Neuronal stem cell (in vitro differentiated cells): ENCODE measurements around the gene USP11. TPM values are rescaled to one million over a fixed set of nuclear protein-coding genes. Genes with fewer than 3 reads are reported as not detected.

Source experiments
- DNase-seq: peaks from one replicate; pipeline ENCODE4 v3.0.0-alpha.2; 2013; ENCODE audit warnings: low spot score
- H2AFZ ChIP-seq: one replicate; pipeline ENCODE4 v1.6.1; 2013; ENCODE audit warnings: mild to moderate bottlenecking, low read length, inconsistent platforms
- H2AK5ac ChIP-seq: 2 replicates; pipeline ENCODE4 v1.6.1; 2013; ENCODE audit warnings: low read depth, mild to moderate bottlenecking, inconsistent platforms, low read length, moderate library complexity, mixed read lengths
- H2BK120ac ChIP-seq: 2 replicates; pipeline ENCODE4 v1.6.1; 2013; ENCODE audit warnings: low read depth, mild to moderate bottlenecking, inconsistent platforms, low read length, moderate library complexity, mixed read lengths
- H2BK12ac ChIP-seq: one replicate; pipeline ENCODE4 v1.6.1; 2013; ENCODE audit warnings: low read length, inconsistent platforms
- H2BK15ac ChIP-seq: 2 replicates; pipeline ENCODE4 v1.6.1; 2013; ENCODE audit warnings: mild to moderate bottlenecking, low read length, inconsistent platforms, mixed read lengths
- H2BK5ac ChIP-seq: one replicate; pipeline ENCODE4 v1.6.1; 2013; ENCODE audit warnings: inconsistent platforms, mild to moderate bottlenecking, low read length, moderate library complexity
- H3K14ac ChIP-seq: one replicate; pipeline ENCODE4 v1.6.1; 2013; ENCODE audit warnings: low read length, inconsistent platforms
- H3K18ac ChIP-seq: 2 replicates; pipeline ENCODE4 v1.6.1; 2013; ENCODE audit warnings: low read length, inconsistent platforms
- H3K23ac ChIP-seq: 2 replicates; pipeline ENCODE4 v1.6.1; 2013; ENCODE audit warnings: low read depth, mild to moderate bottlenecking, mixed read lengths, low read length, inconsistent platforms; ENCODE audit not compliant: poor library complexity
- H3K27ac ChIP-seq: replicated peaks from 3 replicates; pipeline ENCODE4 v1.5.1; 2013; ENCODE audit warnings: low read length, inconsistent platforms
- H3K27me3 ChIP-seq, 3 experiments: 2 replicates each; pipeline ENCODE4 v1.6.1; 2013; ENCODE audit warnings: low read length in 3 of 3, mild to moderate bottlenecking in 2 of 3, inconsistent platforms in 1 of 3, low read depth in 1 of 3, mixed read lengths in 1 of 3, moderate library complexity in 1 of 3; ENCODE audit not compliant: control insufficient read depth in 3 of 3, insufficient read depth in 3 of 3
- H3K36me3 ChIP-seq, 2 donors: replicated peaks in 1 of 2; 2 replicates each; pipeline ENCODE4 v1.6.1; 2013; ENCODE audit warnings: low read length in 2 of 2; ENCODE audit not compliant: control insufficient read depth in 2 of 2, insufficient read depth in 2 of 2
- H3K4ac ChIP-seq: 2 replicates; pipeline ENCODE4 v1.6.1; 2013; ENCODE audit warnings: inconsistent platforms, mild to moderate bottlenecking, low read length, moderate library complexity
- H3K4me1 ChIP-seq, 2 donors: 1 replicate in 1 of 2; 2 replicates in 1 of 2; pipeline ENCODE4 v1.6.1; 2013; ENCODE audit warnings: low read length in 2 of 2, low read depth in 1 of 2; ENCODE audit not compliant: control insufficient read depth in 2 of 2, insufficient read depth in 1 of 2
- H3K4me2 ChIP-seq: one replicate; pipeline ENCODE4 v1.6.1; 2013; ENCODE audit warnings: mild to moderate bottlenecking, low read length, inconsistent platforms; ENCODE audit not compliant: insufficient read depth, poor library complexity, severe bottlenecking
- H3K4me3 ChIP-seq, 2 donors: 2 replicates each; pipeline ENCODE4 v1.5.1; 2013; ENCODE audit warnings: low read length in 2 of 2, mild to moderate bottlenecking in 2 of 2, inconsistent platforms in 1 of 2, moderate library complexity in 1 of 2
- H3K79me1 ChIP-seq: one replicate; pipeline ENCODE4 v1.6.1; 2013; ENCODE audit warnings: low read depth, mild to moderate bottlenecking, inconsistent platforms, low read length, moderate library complexity
- H3K9ac ChIP-seq: one replicate; pipeline ENCODE4 v1.6.1; 2013; ENCODE audit warnings: mild to moderate bottlenecking, low read depth, low read length, inconsistent platforms; ENCODE audit not compliant: poor library complexity
- H3K9me3 ChIP-seq, 2 donors: replicated peaks in 1 of 2; 2 replicates each; pipeline versions ENCODE3 to v1.6.1; 2013; ENCODE audit warnings: low read length in 2 of 2, mild to moderate bottlenecking in 2 of 2, inconsistent platforms in 1 of 2, low read depth in 1 of 2, mixed read lengths in 1 of 2, moderate library complexity in 1 of 2; ENCODE audit not compliant: control insufficient read depth in 2 of 2, insufficient read depth in 1 of 2
- H4K8ac ChIP-seq: one replicate; pipeline ENCODE4 v1.6.1; 2013; ENCODE audit warnings: low read depth, mild to moderate bottlenecking, inconsistent platforms, low read length, moderate library complexity
- H4K91ac ChIP-seq: one replicate; pipeline ENCODE4 v1.6.1; 2013; ENCODE audit warnings: low read length, low read depth, mild to moderate bottlenecking, inconsistent platforms; ENCODE audit not compliant: poor library complexity
- WGBS, 2 donors: extraction: QIAGEN DNeasy Blood & Tissue Kit; methylation state at CpG; one replicate each; pipeline ENCODE4 v1.1.7; 2013; ENCODE audit warnings: missing lambda C conversion rate in 2 of 2, mixed read lengths in 1 of 2; ENCODE audit not compliant: insufficient read length in 2 of 2, insufficient replicate concordance in 1 of 2; ENCODE audit errors: extremely low coverage in 2 of 2; 5-methylcytosine and 5-hydroxymethylcytosine counted together
- polyA plus RNA-seq, 2 experiments: library from polyadenylated mRNA; stranded (reverse); fragments of 200-250 nt; gene quantifications; one replicate each; pipeline ENCODE4 v1.2.3, GENCODE V29; 2013

Gene USP11
- 78.8 TPM for polyA plus RNA-seq (2013, experiment 1 of 2)
- polyA plus RNA-seq (2013, experiment 2 of 2) = 73.4 TPM

- peaks cover 0 to 2% (median 0%) of the 10 kb centered on the region in 3 experiments for H3K27me3 ChIP-seq
- H3K23ac ChIP-seq = no peak within 1 kb of the TSS
- no CpG with 5 or more reads among the region's 46 CpGs for WGBS, 2 donors
- peak within 1 kb of the TSS; percentile 75 for H2BK5ac ChIP-seq
- peaks cover 3 to 15% of the 10 kb centered on the region in 2 donors for H3K4me1 ChIP-seq
- H2AK5ac ChIP-seq = no peak within 1 kb of the TSS
- no peaks in the 10 kb centered on the region for H3K9me3 ChIP-seq
- peak within 1 kb of the TSS; percentile 91 to 96 for H3K4me3 ChIP-seq
- H3K9ac ChIP-seq = peak within 1 kb of the TSS; percentile 99
- H3K4me2 ChIP-seq = peak within 1 kb of the TSS; percentile 47
- peaks cover 2% of the 10 kb centered on the region for H3K79me1 ChIP-seq
- no peak within 1 kb of the TSS for H2BK12ac ChIP-seq
- H2AFZ ChIP-seq = peak within 1 kb of the TSS; percentile 85
- no peak for DNase-seq
- H3K14ac ChIP-seq = no peak within 1 kb of the TSS
- peaks cover 4 to 35% of the 10 kb centered on the region in 2 donors for H3K36me3 ChIP-seq
- peak within 1 kb of the TSS; percentile 76 for H3K4ac ChIP-seq
- peak within 1 kb of the TSS; percentile 53 for H4K91ac ChIP-seq
- peak within 1 kb of the TSS; percentile 82 for H4K8ac ChIP-seq
- no peak within 1 kb of the TSS for H2BK120ac ChIP-seq
- H3K18ac ChIP-seq = peak within 1 kb of the TSS; percentile 98
- no peak within 1 kb of the TSS for H2BK15ac ChIP-seq
- peak within 1 kb of the TSS; percentile 97 for H3K27ac ChIP-seq
Observed at GRCh38 chrX:47232803-47233332, at the start of gene USP11. TSS of gene USP11 (plus strand) at chrX:47233009. CDS start at chrX:47233044, 35 bp downstream.

- Histone ChIP-seq H4K8ac (no peak overlapping the region), H3K4ac (no peak overlapping the region), H3K4me1 (no peaks in the 10 kb centered on the region), H3K36me3 (peaks cover 20 to 73% of the 10 kb centered on the region in 2 donors), H2AFZ (no peak overlapping the region), H3K79me1 (no peaks in the 10 kb centered on the region), H2BK15ac (no peak overlapping the region), H3K9me3 (no peaks in the 10 kb centered on the region), H3K4me2 (no peak overlapping the region), H3K4me3 (no peak overlapping the region), H2BK5ac (no peak overlapping the region), H3K14ac (no peak overlapping the region), H3K18ac (no peak overlapping the region), H2BK12ac (no peak overlapping the region), H2AK5ac (no peak overlapping the region), H2BK120ac (no peak overlapping the region), H3K27ac (no peak overlapping the region), H3K27me3 (peaks cover 0 to 46% (median 0%) of the 10 kb centered on the region in 3 experiments), H4K91ac (no peak overlapping the region), H3K9ac (no peak overlapping the region), H3K23ac (no peak overlapping the region)
- no CpG with 5 or more reads among the region's 4 CpGs for WGBS, 2 donors
- DNase-seq = no peak
Observed at GRCh38 chrX:47184486-47184885, 48.3 kb upstream of the USP11 start.

- peaks cover 18 to 66% of the 10 kb centered on the region in 2 donors for H3K36me3 ChIP-seq
- no peak overlapping the region for H3K14ac ChIP-seq
- no peaks in the 10 kb centered on the region for H3K79me1 ChIP-seq
- H2BK15ac ChIP-seq = no peak overlapping the region
- no peak overlapping the region for H2AFZ ChIP-seq
- no peak overlapping the region for H2BK5ac ChIP-seq
- no peak overlapping the region for H3K23ac ChIP-seq
- H3K9ac ChIP-seq = no peak overlapping the region
- H3K18ac ChIP-seq = no peak overlapping the region
- no CpG with 5 or more reads among the region's 17 CpGs for WGBS, 2 donors
- no peak for DNase-seq
- H3K4me2 ChIP-seq = no peak overlapping the region
- H3K27me3 ChIP-seq = peaks cover 0 to 43% (median 0%) of the 10 kb centered on the region in 3 experiments
- H4K8ac ChIP-seq = no peak overlapping the region
- no peak overlapping the region for H3K4ac ChIP-seq
- no peak overlapping the region for H2BK120ac ChIP-seq
- H3K27ac ChIP-seq = no peak overlapping the region
- no peaks in the 10 kb centered on the region for H3K9me3 ChIP-seq
- H4K91ac ChIP-seq = no peak overlapping the region
- H2AK5ac ChIP-seq = no peak overlapping the region
- no peaks in the 10 kb centered on the region for H3K4me1 ChIP-seq
- H2BK12ac ChIP-seq = no peak overlapping the region
- no peak overlapping the region for H3K4me3 ChIP-seq
Observed at GRCh38 chrX:47185241-47185640, 47.6 kb upstream of the USP11 start.

- no peak overlapping the region for H3K14ac ChIP-seq
- no peak overlapping the region for H3K18ac ChIP-seq
- no peak overlapping the region for H2BK12ac ChIP-seq
- WGBS, 2 donors = no CpG with 5 or more reads among the region's 27 CpGs
- H4K8ac ChIP-seq = no peak overlapping the region
- no peak overlapping the region for H4K91ac ChIP-seq
- H2BK15ac ChIP-seq = no peak overlapping the region
- H3K23ac ChIP-seq = no peak overlapping the region
- peaks cover 0 to 2% of the 10 kb centered on the region in 2 donors for H3K4me1 ChIP-seq
- H3K4me2 ChIP-seq = no peak overlapping the region
- peaks cover 16 to 56% of the 10 kb centered on the region in 2 donors for H3K36me3 ChIP-seq
- no peak overlapping the region for H3K4ac ChIP-seq
- H3K27ac ChIP-seq = no peak overlapping the region
- DNase-seq = no peak
- H2BK120ac ChIP-seq = no peak overlapping the region
- H2BK5ac ChIP-seq = no peak overlapping the region
- H3K79me1 ChIP-seq = no peaks in the 10 kb centered on the region
- no peak overlapping the region for H3K4me3 ChIP-seq
- H3K9me3 ChIP-seq = no peaks in the 10 kb centered on the region
- H2AFZ ChIP-seq = no peak overlapping the region
- no peak overlapping the region for H3K9ac ChIP-seq
- H3K27me3 ChIP-seq = peaks cover 0 to 38% (median 0%) of the 10 kb centered on the region in 3 experiments
- H2AK5ac ChIP-seq = no peak overlapping the region
Observed at GRCh38 chrX:47186096-47186740, 46.6 kb upstream of the USP11 start.
